Pancreas (tissue), 10 donors: Measurements from ENCODE around the gene SYTL5. TPM values are rescaled to one million over a fixed set of nuclear protein-coding genes. Genes with fewer than 3 reads are reported as not detected.

Experiments used
- ATAC-seq, 4 donors: fragments of 200-7000 bp; cut with Tn5 transposase; one replicate each; pipeline versions ENCODE4 v1.8.0 to v1.9.1; 2020; ENCODE audit warnings: mild to moderate bottlenecking in 4 of 4, moderate library complexity in 4 of 4
- DNase-seq, 6 donors: peaks; one replicate each; pipeline ENCODE4 v3.0.0-alpha.2; 2020
- FAIRE-seq: peaks from 2 replicates; lab custom pipeline; 2012; peaks lifted over from hg19 to GRCh38; lab: Jason Lieb, UNC
- H3K27ac ChIP-seq, 4 donors: fragments of 200-600 bp; sonication (generic); 1 replicate in 3 of 4; 2 replicates in 1 of 4; pipeline versions ENCODE4 v1.5.0 to v1.8.0; 2020
- H3K27me3 ChIP-seq, 4 donors: fragments of 200-600 bp; one replicate each; pipeline ENCODE4 v1.8.0; 2021
- H3K36me3 ChIP-seq, 3 donors: fragments of 200-600 bp; sonication (generic) in 1 of 3; one replicate each; pipeline versions ENCODE4 v1.5.0 to v1.8.0; 2020 to 2021
- H3K4me1 ChIP-seq, 3 donors: fragments of 200-600 bp; one replicate each; pipeline ENCODE4 v1.8.0; 2021
- H3K4me3 ChIP-seq, 4 donors: fragments of 200-600 bp; sonication (generic) in 2 of 4; one replicate each; pipeline versions ENCODE4 v1.5.0 to v1.8.0; 2020 to 2021
- H3K9me3 ChIP-seq, 4 donors: fragments of 200-600 bp; one replicate each; pipeline ENCODE4 v1.8.0; 2021
- CTCF ChIP-seq, 4 donors: fragments of 200-600 bp; sonication (generic) in 3 of 4; IDR thresholded peaks; one replicate each; pipeline versions ENCODE4 v1.5.0 to v1.8.0; 2021; ENCODE audit warnings: antibody characterized with exemption in 4 of 4
- WGBS, 2 donors: extraction: QIAGEN DNeasy Blood & Tissue Kit; methylation state at CpG; one replicate each; pipeline ENCODE4 v1.1.7; 2013; 5-methylcytosine and 5-hydroxymethylcytosine counted together
- intact Hi-C, 3 donors: fragments of 100-400 bp; cut with DNase I; formaldehyde crosslinking; loops; one replicate each; pipeline versions ENCODE4 v1.11.1 to v1.14.2; 2022
- polyA plus RNA-seq, 2 donors: library from polyadenylated mRNA; stranded (reverse); fragments of 200-250 nt; gene quantifications; one replicate each; pipeline ENCODE4 v1.2.3, GENCODE V29; 2013
- total RNA-seq, 6 donors: library from RNA; stranded (reverse); fragmentation: NEBNext Ultra II Directional in 4 of 6; extraction: Animal tissue kit (Norgen Biotek cat#: 25700) in 4 of 6; gene quantifications; one replicate each; pipeline versions ENCODE4 v1.2.1 to v1.2.4, GENCODE V29; 2021 to 2023
- donor health status: healthy with polysubstance abuse.
- donor health status: DM: no; HTN: no; CAD: no; lungs with moderate emphysema.
- donor health status: DM: no; HTN: no; CAD: no.
- donor health status: control.
- donor health status: control.
- donor health status: Bipolar disorder and iron deficiency.
- donor health status: DM: yes; HTN: yes; CAD: no.
- donor health status: DM: no; HTN: no; CAD: no.
- donor health status: DM: no; HTN: no; CAD: no.
- donor health status: DM: yes; HTN: yes; CAD: no.

The SYTL5 gene
- total and polyA plus RNA-seq, 8 donors = 0.77 to 5.9 (median 2.4) TPM

GRCh38 chrX:38102875-38103274 lies 96.5 kb downstream of the SYTL5 start:
- TF ChIP-seq CTCF (IDR thresholded peaks at IDR 0.05) = no peak
- FAIRE-seq (no peak), ATAC-seq (no peak), DNase-seq (no peak)
- Histone ChIP-seq H3K36me3 (no peaks in the 10 kb centered on the region), H3K27me3 (no peaks in the 10 kb centered on the region), H3K27ac (no peak overlapping the region), H3K9me3 (no peaks in the 10 kb centered on the region), H3K4me3 (no peak overlapping the region), H3K4me1 (no peaks in the 10 kb centered on the region)
- WGBS, 2 donors = 76 to 95% methylated on average over 1 of the region's 1 CpG
- intact Hi-C loops = no loop called here

- no peak for TF ChIP-seq CTCF (IDR thresholded peaks at IDR 0.05)
- H3K9me3 ChIP-seq = no peaks in the 10 kb centered on the region
- no peak overlapping the region for H3K4me3 ChIP-seq
- intact Hi-C loops = no loop called here
- ATAC-seq (no peak), DNase-seq (no peak), FAIRE-seq (peak; percentile 37)
- H3K36me3 ChIP-seq = no peaks in the 10 kb centered on the region
- 67 to 92% methylated on average over 5 of the region's 5 CpGs for WGBS, 2 donors
- H3K27me3 ChIP-seq = no peaks in the 10 kb centered on the region
- H3K4me1 ChIP-seq = no peaks in the 10 kb centered on the region
- no peak overlapping the region for H3K27ac ChIP-seq
These were observed 97.8 kb downstream of the SYTL5 start for GRCh38 chrX:38103857-38104812.

- no peak for FAIRE-seq
- Histone ChIP-seq H3K27ac (no peak overlapping the region), H3K4me1 (no peaks in the 10 kb centered on the region), H3K36me3 (no peaks in the 10 kb centered on the region), H3K9me3 (no peaks in the 10 kb centered on the region), H3K4me3 (no peak overlapping the region), H3K27me3 (no peaks in the 10 kb centered on the region)
- TF ChIP-seq CTCF (IDR thresholded peaks at IDR 0.05) = no peak
- 74 to 90% methylated on average over 6 of the region's 6 CpGs for WGBS, 2 donors
- intact Hi-C loops = no loop called here
- no peak for ATAC-seq
- DNase-seq = no peak
These were observed 98.9 kb downstream of the SYTL5 start for GRCh38 chrX:38105216-38105725.

- FAIRE-seq (no peak), DNase-seq (peak in 1 of 6 donors; percentile 1), ATAC-seq (peak in 3 of 4 donors; percentile 36 to 63 (median 63))
- no peaks in the 10 kb centered on the region for H3K9me3 ChIP-seq
- WGBS, 2 donors = 42 to 53% methylated on average over 6 of the region's 6 CpGs
- H3K27ac ChIP-seq = no peak overlapping the region
- H3K27me3 ChIP-seq = no peaks in the 10 kb centered on the region
- H3K36me3 ChIP-seq = no peaks in the 10 kb centered on the region
- no peak overlapping the region for H3K4me3 ChIP-seq
- no peak for TF ChIP-seq CTCF (IDR thresholded peaks at IDR 0.05)
- no peaks in the 10 kb centered on the region for H3K4me1 ChIP-seq
- intact Hi-C loops = no loop called here
These were observed 100.8 kb downstream of the SYTL5 start for GRCh38 chrX:38106991-38107655.
